HG03045 (cell line): ENCODE results near the gene RASL11B.

Experiments used
- ATAC-seq: cut with Tn5 transposase; IDR thresholded peaks from one replicate; pipeline ENCODE4 v1.9.1; 2021; ENCODE audit warnings: mild to moderate bottlenecking, moderate library complexity; ENCODE audit not compliant: unreplicated experiment

The RASL11B gene

GRCh38 chr4:52912608-52913007 is 50.5 kb downstream of the RASL11B start:
- ATAC-seq = no peak

GRCh38 chr4:52914051-52914605 is 52.0 kb downstream of the RASL11B start:
- no peak for ATAC-seq

GRCh38 chr4:52915191-52915590 is 53.1 kb downstream of the RASL11B start:
- ATAC-seq = no peak

GRCh38 chr4:52915730-52916300 is 53.7 kb downstream of the RASL11B start:
- ATAC-seq = no peak
